ENCODE measurements around the gene YPEL5.

GRCh38 chr2:30206461-30207430, 59.9 kb downstream of the YPEL5 start:
- TF ChIP-seq CREM (CRISPR knock-in tag; IDR thresholded peaks at IDR 0.05) = no peak
- no peak for TF ChIP-seq ETV6 (CRISPR knock-in tag; IDR thresholded peaks at IDR 0.05)
- no peak for TF ChIP-seq ATF3 (CRISPR knock-in tag; conservative IDR thresholded peaks at IDR 0.05)
- TF ChIP-seq CTCF (IDR thresholded peaks at IDR 0.05) = no peak
- TF ChIP-seq MAX (CRISPR knock-in tag; IDR thresholded peaks at IDR 0.05) = no peak
- TF ChIP-seq ATF2 (CRISPR knock-in tag; IDR thresholded peaks at IDR 0.05; ENCODE audit: borderline replicate concordance, low read depth) = no peak
- TF ChIP-seq CREB1 (CRISPR knock-in tag; IDR thresholded peaks at IDR 0.05) = no peak
- TF ChIP-seq ZBTB43 (CRISPR knock-in tag; IDR thresholded peaks at IDR 0.05) = no peak
- no peak for TF ChIP-seq ZNF512 (CRISPR knock-in tag; IDR thresholded peaks at IDR 0.05; ENCODE audit: borderline replicate concordance)
- TF ChIP-seq GABPB1 (CRISPR knock-in tag; IDR thresholded peaks at IDR 0.05) = no peak

Data from WTC11 (cell line).